Measurements from ENCODE around the gene TNFAIP1.

Gene TNFAIP1

DNA sequence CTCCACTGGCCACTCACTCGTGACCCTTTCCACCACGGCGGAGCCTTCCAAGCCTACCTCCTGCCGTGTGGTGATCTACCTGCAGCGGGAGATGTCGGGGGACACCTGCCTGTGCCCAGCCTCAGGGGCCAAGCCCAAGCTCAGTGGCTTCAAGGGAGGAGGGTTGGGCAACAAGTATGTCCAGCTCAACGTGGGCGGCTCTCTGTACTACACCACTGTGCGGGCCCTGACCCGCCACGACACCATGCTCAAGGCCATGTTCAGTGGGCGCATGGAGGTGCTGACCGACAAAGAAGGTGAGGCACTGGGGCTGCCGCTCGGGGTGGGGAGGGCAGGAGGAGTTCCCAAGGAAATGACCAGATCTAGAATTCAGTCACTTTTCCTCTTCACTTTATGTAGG, 3.9 kb downstream of the TNFAIP1 start:
- no peak overlapping the region for H3K4me3 ChIP-seq (ENCODE audit: low read depth, low read length)
- in situ Hi-C loops (cut with HindIII; ENCODE audit: low sequenced_read_pairs): no loop called here
- TF ChIP-seq, protein P1, sequence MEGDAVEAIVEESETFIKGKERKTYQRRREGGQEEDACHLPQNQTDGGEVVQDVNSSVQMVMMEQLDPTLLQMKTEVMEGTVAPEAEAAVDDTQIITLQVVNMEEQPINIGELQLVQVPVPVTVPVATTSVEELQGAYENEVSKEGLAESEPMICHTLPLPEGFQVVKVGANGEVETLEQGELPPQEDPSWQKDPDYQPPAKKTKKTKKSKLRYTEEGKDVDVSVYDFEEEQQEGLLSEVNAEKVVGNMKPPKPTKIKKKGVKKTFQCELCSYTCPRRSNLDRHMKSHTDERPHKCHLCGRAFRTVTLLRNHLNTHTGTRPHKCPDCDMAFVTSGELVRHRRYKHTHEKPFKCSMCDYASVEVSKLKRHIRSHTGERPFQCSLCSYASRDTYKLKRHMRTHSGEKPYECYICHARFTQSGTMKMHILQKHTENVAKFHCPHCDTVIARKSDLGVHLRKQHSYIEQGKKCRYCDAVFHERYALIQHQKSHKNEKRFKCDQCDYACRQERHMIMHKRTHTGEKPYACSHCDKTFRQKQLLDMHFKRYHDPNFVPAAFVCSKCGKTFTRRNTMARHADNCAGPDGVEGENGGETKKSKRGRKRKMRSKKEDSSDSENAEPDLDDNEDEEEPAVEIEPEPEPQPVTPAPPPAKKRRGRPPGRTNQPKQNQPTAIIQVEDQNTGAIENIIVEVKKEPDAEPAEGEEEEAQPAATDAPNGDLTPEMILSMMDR (IDR thresholded peaks at IDR 0.05; ENCODE audit: low read depth, low read length, missing control alignments): no peak
- DNase-seq (ENCODE audit: low read depth): no peak

DNA sequence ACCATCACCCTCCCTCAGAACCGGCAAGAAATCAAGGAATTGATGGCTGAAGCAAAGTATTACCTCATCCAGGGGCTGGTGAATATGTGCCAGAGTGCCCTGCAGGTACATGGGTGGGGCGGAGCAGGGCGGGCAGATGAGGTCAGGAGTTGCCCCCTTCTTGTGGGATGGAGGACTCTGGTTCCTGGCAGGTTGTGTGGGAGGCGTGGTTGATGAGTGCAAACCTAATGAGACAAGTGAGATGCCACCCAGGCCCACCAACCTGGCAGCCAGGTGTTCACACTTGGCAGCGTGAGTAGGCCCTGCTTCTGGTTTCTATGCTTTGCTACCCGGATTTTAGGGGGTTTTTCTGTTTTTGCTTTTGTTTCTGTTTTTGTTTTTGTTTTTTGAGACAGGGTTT, 4.8 kb downstream of the TNFAIP1 start:
- in situ Hi-C loops (cut with HindIII; ENCODE audit: low sequenced_read_pairs): no loop called here
- TF ChIP-seq, protein P1 (IDR thresholded peaks at IDR 0.05; ENCODE audit: low read depth, low read length, missing control alignments): no peak
- no peak overlapping the region for H3K4me3 ChIP-seq (ENCODE audit: low read depth, low read length)
- no peak for DNase-seq (ENCODE audit: low read depth)

DNA sequence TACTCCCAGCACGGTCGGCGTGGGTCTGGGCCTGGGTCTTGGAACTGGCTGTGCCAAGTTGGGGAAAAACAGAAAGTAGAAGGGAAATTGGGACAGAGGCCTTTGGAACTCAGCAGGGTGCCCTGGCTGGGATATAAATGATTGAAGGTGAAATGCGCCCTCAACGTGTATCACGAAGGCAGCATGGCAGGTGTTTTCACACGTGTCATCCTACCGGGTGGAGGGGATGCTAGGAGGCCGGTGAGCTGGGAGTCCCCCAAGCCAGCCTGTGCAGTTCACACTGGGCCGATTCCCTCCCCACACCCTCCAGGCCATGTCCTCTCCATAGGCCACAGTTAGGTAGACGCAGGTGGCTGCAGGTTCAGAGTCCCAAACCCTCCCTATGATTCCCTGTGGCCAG, 6.0 kb downstream of the TNFAIP1 start:
- in situ Hi-C loops (cut with HindIII; ENCODE audit: low sequenced_read_pairs): no loop called here
- DNase-seq (ENCODE audit: low read depth): no peak
- H3K4me3 ChIP-seq (ENCODE audit: low read depth, low read length): no peak overlapping the region
- TF ChIP-seq, protein P1 (IDR thresholded peaks at IDR 0.05; ENCODE audit: low read depth, low read length, missing control alignments): no peak

DNA sequence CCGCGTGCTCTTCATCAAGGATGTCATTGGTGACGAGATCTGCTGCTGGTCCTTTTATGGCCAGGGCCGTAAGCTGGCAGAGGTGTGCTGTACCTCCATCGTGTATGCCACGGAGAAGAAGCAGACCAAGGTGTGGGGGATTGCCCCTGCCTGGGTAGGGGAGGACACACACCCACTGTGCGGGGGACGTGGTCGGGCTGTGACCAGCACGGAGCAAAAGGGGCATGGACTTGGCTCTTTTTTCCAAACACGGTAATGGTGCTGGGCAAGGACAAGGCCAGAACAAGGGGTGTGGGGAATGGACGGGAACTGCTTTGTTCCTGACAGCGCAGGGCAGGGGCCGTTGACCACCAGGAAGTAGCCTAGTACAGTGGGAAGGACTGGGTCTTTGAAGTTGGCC, 6.8 kb downstream of the TNFAIP1 start:
- no peak for DNase-seq (ENCODE audit: low read depth)
- in situ Hi-C loops (cut with HindIII; ENCODE audit: low sequenced_read_pairs): no loop called here
- TF ChIP-seq, protein P1 (IDR thresholded peaks at IDR 0.05; ENCODE audit: low read depth, low read length, missing control alignments): no peak
- no peak overlapping the region for H3K4me3 ChIP-seq (ENCODE audit: low read depth, low read length)

DNA sequence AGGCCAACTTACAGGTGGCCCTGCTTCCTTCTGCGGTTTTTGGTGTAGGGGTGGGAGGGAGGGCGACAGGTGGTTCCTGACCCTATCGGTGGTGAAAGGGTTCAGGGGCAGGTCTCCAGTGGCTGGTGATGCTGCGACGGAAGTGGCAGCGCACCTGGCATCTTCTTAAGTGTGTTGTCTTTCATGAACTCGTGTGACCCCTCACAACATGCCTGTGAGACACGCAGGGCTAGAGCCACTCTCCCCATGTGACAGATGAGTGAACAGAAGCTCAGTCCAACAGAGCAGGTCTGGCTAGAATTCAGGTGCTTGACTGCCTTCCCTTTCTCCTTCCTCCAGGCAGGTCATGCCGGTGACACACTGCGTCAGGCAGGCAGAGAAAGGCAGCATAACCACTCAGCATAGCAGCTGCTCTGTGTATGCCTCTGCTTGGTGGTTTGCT, 8.0 kb downstream of the TNFAIP1 start:
- H3K4me3 ChIP-seq (ENCODE audit: low read depth, low read length): no peak overlapping the region
- in situ Hi-C loops (cut with HindIII; ENCODE audit: low sequenced_read_pairs): no loop called here
- DNase-seq (ENCODE audit: low read depth): no peak
- TF ChIP-seq, protein P1 (IDR thresholded peaks at IDR 0.05; ENCODE audit: low read depth, low read length, missing control alignments): no peak

DNA sequence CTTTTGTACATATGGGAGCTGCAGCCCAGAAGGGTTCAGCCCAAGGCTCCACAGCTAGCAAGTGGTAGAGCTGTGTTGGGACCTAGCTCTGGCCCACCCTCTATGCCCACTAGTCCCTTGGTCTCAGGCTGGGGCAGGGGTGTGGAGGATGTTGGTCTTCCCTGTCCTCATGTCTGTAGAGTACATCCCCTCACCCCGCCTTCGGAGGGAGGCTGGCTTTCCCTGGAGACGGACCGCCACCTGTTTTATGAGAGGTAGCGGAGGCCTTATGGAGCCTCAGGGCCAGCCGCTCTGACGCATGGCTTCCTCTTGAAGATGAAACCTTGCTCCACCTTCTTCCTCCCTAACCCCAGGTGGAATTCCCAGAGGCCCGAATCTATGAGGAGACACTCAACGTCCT, 8.4 kb downstream of the TNFAIP1 start:
- in situ Hi-C loops (cut with HindIII; ENCODE audit: low sequenced_read_pairs): no loop called here
- TF ChIP-seq, protein P1 (IDR thresholded peaks at IDR 0.05; ENCODE audit: low read depth, low read length, missing control alignments): no peak
- no peak for DNase-seq (ENCODE audit: low read depth)
- no peak overlapping the region for H3K4me3 ChIP-seq (ENCODE audit: low read depth, low read length)

DNA sequence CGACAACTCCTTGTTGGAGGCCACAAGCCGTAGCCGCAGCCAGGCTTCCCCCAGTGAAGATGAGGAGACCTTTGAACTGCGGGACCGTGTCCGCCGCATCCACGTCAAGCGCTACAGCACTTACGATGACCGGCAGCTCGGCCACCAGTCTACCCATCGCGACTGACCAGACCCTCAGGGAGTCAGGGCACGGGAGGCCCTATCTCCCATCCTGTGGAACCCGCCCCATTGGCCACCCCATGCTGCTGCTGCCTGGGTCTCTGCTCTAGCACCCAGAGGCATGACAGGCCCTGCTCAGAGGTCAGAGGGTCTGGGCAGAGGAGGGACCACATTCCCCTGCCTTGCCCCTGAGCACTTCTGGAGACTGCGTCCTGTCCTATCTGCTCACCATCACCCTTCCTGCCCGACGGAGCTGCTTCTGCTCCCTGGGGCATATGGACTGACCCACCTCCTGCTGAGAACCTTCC, 8.9 kb downstream of the TNFAIP1 start:
- no peak overlapping the region for H3K4me3 ChIP-seq (ENCODE audit: low read depth, low read length)
- TF ChIP-seq, protein P1 (IDR thresholded peaks at IDR 0.05; ENCODE audit: low read depth, low read length, missing control alignments): no peak
- in situ Hi-C loops (cut with HindIII; ENCODE audit: low sequenced_read_pairs): no loop called here
- no peak for DNase-seq (ENCODE audit: low read depth)

All from astrocyte of the cerebellum (primary cell).